ENCODE measurements around the gene INTS4.
"Not testable (repeated sequence)": the region's sequence is repeated elsewhere in the genome, so short reads cannot be mapped to it uniquely, and the experiment has no call there.

The INTS4 gene

DNA sequence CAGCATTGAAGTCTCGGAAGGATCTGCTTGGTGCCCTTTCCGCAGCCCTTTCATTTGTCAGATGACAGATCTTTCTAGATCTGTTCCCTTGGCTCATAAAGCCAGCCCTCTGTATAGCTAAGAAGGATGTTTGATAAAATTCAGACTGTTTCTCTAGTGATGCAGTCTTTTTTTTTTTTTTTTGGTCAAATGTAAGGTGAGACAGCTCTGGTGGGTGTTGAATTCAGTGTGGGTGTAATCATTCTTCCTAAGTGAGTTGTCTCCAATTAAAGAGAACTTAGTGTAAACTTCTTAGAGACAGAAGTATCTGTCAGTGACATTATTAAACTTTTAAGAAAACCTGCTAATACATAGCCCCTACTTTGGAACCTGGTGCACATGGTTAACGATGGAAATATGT, 120.3 kb downstream of the INTS4 start:
- no peak for DNase-seq

DNA sequence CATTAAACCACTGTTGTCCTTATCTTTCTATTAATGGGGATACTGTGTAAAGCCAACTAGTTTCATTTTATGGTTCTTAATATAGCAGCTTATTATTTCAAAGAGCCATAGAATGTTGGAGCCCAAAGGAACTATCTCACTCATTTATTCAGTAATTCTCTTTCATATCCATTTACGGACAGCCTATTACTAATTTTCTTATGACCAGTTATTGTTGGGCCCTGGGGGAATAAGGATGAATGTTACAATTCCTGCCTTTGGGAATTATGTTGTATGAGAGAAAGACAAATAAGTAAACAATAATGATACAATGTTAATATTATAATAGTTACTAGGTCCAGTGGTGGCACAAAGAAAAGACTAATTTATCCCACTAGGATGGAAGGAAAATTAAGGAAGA, 121.1 kb downstream of the INTS4 start:
- DNase-seq = no peak

DNA sequence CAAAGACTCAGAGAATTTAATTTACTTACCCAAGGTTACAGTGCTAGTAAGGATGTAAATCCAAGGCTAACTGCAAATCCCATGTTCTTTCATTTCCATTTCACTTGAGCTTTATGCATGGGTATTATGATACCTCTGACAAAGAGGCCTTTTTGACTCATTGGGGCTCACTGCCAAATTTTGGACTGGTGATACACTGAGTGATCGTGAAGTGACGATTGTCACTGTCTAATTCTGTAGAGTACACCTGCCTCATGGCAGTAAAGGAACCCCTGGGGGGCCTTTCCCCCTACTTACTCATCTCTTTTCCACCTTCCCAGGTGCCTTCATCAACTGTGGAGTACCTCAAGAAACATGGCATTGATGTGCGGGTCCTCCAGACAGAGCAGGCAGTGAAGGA, 122.6 kb downstream of the INTS4 start:
- DNase-seq = no peak

DNA sequence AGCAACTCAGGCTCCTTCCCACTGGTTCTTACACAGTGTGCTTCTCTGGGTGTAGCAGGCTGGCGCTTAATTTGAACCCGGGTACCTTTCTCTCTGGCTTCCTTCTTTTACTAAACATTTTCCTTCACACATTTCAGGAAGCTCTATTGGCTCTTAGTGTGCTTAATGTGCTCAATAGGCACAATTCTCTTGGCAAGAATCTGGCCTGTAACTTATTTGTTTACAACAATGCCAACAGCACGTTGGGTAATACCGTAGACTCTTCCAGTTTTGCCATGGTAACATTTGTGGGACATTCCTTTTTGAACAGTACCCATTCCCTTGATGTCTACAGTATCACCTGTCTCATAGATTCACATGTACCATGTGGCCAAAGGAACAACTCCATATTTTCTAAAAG, 125.7 kb downstream of the INTS4 start:
- no peak for DNase-seq

DNA sequence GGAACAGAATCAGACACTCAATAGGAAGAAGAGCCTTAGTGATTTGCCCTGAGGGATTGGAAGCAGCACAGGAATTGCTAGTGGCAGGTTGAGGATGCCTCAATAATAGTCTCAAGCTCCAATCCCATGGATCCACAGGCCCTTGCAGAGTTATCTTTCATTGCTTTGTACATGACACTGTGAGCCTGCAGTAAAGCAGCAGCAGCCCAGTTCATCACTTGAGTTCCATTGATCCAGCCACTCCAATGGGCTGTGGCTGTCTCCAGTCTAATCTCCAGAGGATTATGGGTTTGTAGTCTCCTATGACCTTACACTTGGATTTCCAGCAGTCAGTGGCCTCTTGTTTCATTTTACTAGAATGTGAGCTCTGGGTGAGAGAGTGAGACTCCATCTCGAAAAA, 128.1 kb downstream of the INTS4 start:
- no peak for DNase-seq

DNA sequence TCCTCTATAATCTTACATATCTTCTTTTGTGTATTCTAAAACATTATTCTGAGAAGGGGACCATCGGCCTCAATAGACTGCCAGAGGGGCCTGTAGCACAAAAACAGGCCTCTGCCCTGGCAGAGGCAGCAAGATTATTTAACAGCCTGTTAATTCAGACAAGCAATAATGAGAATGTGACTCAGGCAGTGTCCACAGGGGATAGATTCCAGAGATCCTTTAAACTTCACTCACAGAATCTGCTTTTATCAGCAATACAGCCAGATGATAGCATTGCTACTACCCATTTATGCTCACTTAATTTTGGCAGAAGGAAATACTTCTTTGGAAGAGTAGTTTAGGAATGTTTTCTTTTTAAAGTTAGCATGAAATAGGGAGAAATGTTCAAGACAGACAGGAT, 128.7 kb downstream of the INTS4 start:
- DNase-seq = no peak

DNA sequence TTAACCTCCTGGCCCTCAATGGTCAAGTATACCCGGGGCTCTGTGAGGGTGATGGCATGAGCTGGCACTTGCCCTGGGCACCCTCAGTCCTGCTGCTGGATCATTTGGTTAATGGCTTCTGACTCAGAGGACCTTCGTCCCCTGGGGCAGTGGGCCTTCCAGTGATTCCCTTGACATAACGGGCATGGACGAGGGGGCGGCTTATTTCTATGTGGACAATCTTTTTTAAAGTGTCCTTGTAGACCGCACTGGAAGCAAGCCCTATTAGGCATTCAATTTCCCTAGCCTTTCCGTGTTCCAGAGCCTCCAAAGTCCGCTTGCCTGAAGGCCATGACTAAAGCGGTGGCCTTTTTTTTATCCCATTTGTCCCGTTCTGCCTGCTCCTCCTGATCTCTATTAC, 133.0 kb downstream of the INTS4 start:
- DNase-seq = not testable (repeated sequence)

DNA sequence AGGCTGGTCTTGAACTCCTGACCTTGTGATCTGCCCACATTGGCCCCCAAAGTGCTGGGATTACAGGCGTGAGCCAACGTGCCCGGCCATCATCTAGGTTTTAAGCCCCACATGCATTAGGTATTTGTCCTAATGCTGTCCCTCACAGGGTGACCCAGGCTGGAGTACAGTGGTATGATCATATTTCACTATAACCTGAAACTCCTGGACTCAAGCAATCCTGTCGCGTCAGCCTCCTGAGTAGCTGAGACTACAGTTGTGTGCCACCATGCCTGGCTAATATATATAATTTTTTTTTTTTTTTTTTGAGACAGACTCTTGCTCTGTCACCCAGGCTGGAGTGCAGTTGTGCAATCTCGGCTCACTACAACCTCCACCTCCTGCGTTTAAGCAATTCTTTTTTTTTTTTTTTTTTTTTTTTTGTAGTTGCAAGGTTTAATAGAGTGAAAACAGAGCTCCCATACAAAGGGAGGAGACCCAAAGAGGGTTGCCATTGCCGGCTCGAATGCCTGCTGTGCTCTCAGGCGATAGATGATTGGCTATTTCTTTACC, 136.5 kb downstream of the INTS4 start:
- DNase-seq = not testable (repeated sequence)

DNA sequence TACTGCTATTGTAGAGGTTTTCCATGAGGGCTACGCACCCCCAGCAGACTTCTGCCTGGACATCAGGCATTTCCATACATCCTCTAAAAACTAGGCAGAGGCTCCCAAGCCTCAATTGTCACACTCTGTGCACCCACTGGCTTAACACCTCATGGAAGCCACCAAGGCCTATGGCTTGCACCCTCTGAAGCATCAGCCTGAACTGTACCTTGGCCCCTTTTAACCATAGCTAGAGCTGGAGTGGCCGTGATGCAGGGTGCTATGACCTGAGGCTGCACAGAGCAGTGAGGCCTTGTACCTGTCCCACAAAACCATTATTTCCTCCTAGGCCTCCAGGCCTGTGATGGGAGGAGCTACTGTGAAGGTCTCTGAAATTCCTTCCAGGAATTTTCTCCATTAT, 139.6 kb downstream of the INTS4 start:
- no peak for DNase-seq

DNA sequence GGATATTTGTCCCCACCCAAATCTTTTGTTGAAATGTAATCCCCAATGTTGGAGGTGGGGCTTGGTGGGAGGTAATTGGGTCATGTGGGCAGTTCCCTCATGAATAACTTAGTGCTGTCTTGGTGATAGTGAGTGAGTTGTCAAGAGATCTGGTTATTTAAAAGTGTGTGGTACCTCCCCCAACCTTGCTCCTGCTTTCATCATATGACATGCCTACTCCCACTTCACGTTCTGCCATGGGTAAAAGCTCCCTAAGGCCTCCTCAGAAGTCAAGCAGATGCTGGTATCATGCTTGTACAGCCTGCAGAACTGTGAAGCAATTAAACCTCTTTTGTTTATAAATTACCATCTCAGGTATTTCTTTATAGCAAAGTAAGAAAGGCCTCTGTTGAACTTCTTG, 143.0 kb downstream of the INTS4 start:
- no peak for DNase-seq

DNA sequence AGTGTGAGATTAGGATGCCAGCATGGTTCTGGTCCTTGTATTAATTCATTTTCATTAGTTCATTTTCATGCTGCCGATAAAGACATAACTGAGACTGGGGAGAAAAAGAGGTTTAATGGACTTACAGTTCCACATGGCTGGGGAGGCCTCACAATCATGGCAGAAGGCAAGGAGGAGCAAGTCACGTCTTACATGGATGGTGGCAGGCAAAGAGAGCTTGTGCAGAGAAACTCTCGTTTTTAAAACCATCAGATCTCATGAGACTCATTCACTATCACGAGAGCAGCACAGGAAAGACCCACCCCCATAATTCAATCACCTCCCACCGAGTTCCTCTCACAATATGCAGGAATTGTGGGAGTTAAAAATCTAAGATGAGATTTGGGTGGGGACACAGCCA, 150.8 kb downstream of the INTS4 start:
- DNase-seq = not testable (repeated sequence)

DNA sequence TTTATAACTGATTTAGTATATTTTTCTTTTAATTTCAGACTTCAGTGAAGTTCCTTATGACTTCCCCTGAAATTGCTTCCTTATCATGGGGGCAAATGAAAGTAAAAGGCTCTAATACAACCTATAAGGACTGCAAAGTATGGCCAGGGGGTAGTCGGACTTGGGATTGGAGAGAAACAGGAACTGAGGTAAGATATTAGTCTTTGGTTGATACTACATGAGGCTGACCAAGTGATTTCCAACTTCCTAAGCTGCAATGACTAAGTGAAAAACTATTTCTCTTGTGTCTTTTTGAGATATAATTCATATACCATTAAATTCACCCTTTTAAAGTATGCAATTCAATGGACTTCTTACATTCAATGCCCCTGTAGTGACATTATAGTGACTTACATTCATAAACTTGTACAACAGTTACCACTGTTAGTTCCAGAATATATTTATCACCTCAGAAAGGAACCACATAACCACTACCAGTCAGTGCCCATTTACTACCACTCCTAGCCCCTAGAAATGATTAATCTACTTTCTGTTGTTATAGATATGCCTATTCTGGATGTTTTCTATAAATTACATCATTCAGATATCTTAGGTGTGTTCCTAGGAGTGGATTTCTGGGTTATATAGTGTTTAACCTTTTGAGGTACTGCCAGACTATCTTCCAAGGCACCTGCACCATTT, 151.9 kb downstream of the INTS4 start:
- DNase-seq = no peak

DNA sequence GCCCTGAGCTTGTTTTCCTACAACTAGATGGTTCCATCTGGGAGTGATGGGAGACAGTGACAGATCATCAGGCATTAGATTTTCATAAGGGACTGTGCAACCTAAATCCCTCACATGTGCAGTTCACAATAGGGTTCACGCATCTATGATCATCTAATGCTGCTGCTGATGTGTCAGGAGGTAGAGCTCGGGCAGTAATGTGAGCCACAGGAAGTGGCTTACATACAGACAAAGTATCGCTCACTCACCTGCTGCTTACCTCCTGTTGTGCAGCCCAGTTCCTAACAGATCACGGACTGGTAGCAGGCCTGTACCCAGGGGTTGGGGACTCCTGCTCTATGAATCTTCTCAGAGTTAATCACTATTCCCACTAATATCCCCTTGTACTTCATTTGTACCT, 161.2 kb downstream of the INTS4 start:
- DNase-seq = no peak

DNA sequence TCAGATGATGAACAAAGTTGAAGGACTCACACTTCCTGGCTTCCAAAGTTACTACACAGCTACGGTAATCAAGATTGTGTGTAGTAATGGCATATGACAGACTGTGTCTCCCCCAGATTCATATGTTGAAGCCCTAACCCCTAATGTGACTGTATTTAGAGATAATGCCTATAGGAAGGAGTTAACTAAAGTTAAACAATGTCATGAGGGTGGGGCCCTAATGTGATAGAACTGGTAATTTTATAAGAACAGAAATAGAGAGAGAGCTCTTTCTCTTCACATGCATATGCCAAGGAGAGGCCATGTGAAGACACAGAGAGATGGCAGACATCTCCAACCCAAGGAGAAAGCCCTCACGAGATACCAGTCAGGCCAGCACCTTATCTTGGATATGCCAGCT, 165.5 kb downstream of the INTS4 start:
- no peak for DNase-seq
